Measurements from ENCODE around the gene CTNNBIP1. TPM values are rescaled to one million over a fixed set of nuclear protein-coding genes. Genes with fewer than 3 reads are reported as not detected.

CTNNBIP1 gene
- total RNA-seq, 1 donor from 2014 or later = 44.7 TPM

DNA sequence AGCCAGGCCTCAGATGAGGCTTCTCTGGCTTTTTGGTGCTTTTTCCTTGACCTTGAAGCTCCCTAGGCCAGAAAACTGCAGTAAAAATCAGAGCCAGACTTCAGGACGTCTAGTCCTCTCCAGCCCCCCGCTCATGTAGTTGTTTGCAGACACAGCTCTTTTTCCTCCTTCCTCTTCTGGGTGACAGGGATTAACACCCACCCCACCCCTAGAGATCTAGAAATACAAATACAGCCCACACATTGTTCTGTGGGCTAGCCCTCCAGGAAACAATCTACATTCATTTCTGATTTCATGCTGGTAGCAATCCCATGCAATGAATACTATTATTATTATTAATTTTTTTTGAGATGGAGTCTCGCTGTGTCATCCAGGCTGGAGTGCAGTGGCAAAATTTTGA, 76.4 kb downstream of the CTNNBIP1 start:
- Histone ChIP-seq H3K4me1 (peaks cover 29% of the 10 kb centered on the region), H3K36me3 (no peaks in the 10 kb centered on the region), H3K4me3 (no peak overlapping the region), H3K9me3 (no peaks in the 10 kb centered on the region), H3K27ac (no peak overlapping the region), H3K27me3 (no peaks in the 10 kb centered on the region)
- DNase-seq (ENCODE audit: extremely low spot score in 2 of 2) = no peak
- intact Hi-C loops (cut with DNase I) = no loop called here
- TF ChIP-seq POLR2A (IDR thresholded peaks at IDR 0.05) (no peak), POLR2AphosphoS5 (IDR thresholded peaks at IDR 0.05; ENCODE audit: insufficient read depth in 1 of 2, low read depth in 1 of 2) (no peak)
- TF ChIP-seq, protein P1, sequence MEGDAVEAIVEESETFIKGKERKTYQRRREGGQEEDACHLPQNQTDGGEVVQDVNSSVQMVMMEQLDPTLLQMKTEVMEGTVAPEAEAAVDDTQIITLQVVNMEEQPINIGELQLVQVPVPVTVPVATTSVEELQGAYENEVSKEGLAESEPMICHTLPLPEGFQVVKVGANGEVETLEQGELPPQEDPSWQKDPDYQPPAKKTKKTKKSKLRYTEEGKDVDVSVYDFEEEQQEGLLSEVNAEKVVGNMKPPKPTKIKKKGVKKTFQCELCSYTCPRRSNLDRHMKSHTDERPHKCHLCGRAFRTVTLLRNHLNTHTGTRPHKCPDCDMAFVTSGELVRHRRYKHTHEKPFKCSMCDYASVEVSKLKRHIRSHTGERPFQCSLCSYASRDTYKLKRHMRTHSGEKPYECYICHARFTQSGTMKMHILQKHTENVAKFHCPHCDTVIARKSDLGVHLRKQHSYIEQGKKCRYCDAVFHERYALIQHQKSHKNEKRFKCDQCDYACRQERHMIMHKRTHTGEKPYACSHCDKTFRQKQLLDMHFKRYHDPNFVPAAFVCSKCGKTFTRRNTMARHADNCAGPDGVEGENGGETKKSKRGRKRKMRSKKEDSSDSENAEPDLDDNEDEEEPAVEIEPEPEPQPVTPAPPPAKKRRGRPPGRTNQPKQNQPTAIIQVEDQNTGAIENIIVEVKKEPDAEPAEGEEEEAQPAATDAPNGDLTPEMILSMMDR (IDR thresholded peaks at IDR 0.05) = no peak

DNA sequence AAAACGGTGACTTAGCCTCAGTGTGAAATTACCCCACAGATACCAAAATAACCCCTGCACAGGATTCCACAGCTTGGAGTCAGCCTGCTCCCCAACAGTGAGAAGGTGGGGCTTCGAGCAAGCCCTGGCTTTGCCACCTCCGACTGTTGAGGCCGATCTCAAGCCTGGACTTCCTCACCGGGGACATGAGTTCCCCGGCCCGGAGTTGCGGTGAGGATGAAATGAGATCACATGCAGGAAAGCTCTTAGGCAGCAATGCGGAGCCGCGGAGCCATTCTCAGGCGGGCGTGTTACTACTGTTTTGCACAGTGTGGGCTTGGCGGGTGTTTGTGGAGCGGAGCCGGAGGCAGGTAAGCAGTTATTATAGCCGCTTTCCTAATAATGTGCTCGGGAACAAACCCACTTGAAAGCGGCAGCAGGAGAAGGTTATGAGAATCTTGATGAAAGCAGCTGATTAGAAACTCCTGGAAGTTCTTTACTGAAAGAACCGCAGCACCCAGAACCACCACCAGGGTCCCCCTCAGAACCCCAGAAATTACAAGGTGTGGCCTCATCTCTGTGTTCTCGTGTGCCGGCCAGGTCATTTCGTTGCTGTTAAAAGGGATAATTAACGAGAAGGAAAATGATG, 82.4 kb downstream of the CTNNBIP1 start:
- Histone ChIP-seq H3K27ac (no peak overlapping the region), H3K36me3 (no peaks in the 10 kb centered on the region), H3K9me3 (no peaks in the 10 kb centered on the region), H3K4me1 (peaks cover 28% of the 10 kb centered on the region), H3K4me3 (no peak overlapping the region), H3K27me3 (no peaks in the 10 kb centered on the region)
- peak in 1 of 2 donors; percentile 67 for DNase-seq (ENCODE audit: extremely low spot score in 2 of 2)
- no peak for TF ChIP-seq POLR2A (IDR thresholded peaks at IDR 0.05)
- TF ChIP-seq, protein P1 (IDR thresholded peaks at IDR 0.05) = peak in 1 of 3 experiments; percentile 8
- intact Hi-C loops (cut with DNase I) = no loop called here

DNA sequence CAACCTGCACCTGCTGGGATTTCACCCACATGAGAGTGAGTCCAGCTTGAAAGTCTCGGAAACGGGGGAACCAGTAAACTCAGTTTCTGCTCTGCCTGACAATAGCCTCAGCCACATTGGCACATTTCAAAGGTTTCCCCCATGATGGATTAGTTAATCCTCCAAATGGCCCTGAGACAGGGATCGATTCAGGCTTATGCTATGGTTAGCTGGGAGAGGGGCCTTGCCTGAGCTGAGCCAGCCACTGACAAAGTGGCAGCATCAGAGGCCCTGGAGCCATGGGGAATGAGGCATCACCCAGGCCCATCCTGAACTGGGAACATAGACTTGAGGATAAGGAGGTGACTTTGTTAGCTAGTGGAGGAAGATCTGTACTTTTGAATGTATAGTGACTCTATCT, 83.5 kb downstream of the CTNNBIP1 start:
- intact Hi-C loops (cut with DNase I) = no loop called here
- no peak overlapping the region for H3K4me3 ChIP-seq
- no peaks in the 10 kb centered on the region for H3K9me3 ChIP-seq
- no peak for DNase-seq (ENCODE audit: extremely low spot score in 2 of 2)
- no peak overlapping the region for H3K27ac ChIP-seq
- TF ChIP-seq, protein P1 (IDR thresholded peaks at IDR 0.05) = no peak
- TF ChIP-seq POLR2A (IDR thresholded peaks at IDR 0.05) (no peak), POLR2AphosphoS5 (IDR thresholded peaks at IDR 0.05; ENCODE audit: insufficient read depth in 1 of 2, low read depth in 1 of 2) (no peak)
- H3K27me3 ChIP-seq = no peaks in the 10 kb centered on the region
- H3K36me3 ChIP-seq = no peaks in the 10 kb centered on the region
- H3K4me1 ChIP-seq = peaks cover 39% of the 10 kb centered on the region

DNA sequence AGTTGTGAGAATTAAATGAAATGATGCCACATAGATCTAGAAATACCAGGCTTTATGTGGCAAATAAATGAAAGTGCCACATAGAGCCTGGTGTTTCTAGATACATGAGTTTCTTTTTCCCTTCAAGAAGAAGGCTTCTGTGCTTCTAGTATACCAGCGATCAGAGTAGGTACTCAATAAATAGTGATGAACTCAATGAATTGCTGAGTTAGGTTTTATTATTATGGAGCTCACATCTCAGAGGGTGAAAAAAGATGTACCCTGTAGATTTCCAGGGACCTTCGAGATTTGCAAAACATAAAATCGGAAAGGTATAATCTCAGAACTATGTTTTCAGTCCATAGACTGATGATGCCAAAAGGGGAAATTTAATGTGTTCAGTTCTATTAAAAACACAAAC, 84.0 kb downstream of the CTNNBIP1 start:
- intact Hi-C loops (cut with DNase I) = no loop called here
- Histone ChIP-seq H3K4me3 (no peak overlapping the region), H3K36me3 (no peaks in the 10 kb centered on the region), H3K4me1 (peaks cover 44% of the 10 kb centered on the region), H3K27me3 (no peaks in the 10 kb centered on the region), H3K9me3 (no peaks in the 10 kb centered on the region), H3K27ac (peak overlapping the region; percentile 98)
- TF ChIP-seq, protein P1 (IDR thresholded peaks at IDR 0.05) = no peak
- no peak for TF ChIP-seq POLR2AphosphoS5 (IDR thresholded peaks at IDR 0.05; ENCODE audit: insufficient read depth in 1 of 2, low read depth in 1 of 2)
- no peak for TF ChIP-seq POLR2A (IDR thresholded peaks at IDR 0.05)
- no peak for DNase-seq (ENCODE audit: extremely low spot score in 2 of 2)
